ENCODE results near the gene RABGAP1L. TPM values are rescaled to one million over a fixed set of nuclear protein-coding genes. Genes with fewer than 3 reads are reported as not detected.

RABGAP1L gene
- total RNA-seq, 1 donor from 2014 or later: 44.1 TPM

DNA sequence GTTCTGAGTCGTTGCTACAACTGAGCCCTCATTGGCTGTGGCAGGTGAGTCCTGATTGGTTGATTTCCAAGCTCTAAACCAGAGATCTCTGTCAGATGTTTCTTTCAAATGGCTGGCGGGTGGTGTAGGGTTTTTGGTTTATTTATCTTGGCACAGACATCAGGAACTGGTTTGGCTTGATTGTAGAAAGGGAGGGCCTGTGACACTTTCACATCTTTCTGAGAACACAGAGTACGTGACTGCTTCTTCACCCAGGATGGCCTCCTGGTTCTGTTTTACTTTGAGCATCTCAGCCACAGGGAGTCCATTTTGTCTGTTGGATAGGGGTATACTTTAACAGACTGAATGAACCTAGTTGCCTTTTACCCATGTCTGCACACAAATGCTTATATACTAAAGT lies 199.0 kb downstream of the RABGAP1L start:
- no peak for DNase-seq
- TF ChIP-seq, protein P1, sequence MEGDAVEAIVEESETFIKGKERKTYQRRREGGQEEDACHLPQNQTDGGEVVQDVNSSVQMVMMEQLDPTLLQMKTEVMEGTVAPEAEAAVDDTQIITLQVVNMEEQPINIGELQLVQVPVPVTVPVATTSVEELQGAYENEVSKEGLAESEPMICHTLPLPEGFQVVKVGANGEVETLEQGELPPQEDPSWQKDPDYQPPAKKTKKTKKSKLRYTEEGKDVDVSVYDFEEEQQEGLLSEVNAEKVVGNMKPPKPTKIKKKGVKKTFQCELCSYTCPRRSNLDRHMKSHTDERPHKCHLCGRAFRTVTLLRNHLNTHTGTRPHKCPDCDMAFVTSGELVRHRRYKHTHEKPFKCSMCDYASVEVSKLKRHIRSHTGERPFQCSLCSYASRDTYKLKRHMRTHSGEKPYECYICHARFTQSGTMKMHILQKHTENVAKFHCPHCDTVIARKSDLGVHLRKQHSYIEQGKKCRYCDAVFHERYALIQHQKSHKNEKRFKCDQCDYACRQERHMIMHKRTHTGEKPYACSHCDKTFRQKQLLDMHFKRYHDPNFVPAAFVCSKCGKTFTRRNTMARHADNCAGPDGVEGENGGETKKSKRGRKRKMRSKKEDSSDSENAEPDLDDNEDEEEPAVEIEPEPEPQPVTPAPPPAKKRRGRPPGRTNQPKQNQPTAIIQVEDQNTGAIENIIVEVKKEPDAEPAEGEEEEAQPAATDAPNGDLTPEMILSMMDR (IDR thresholded peaks at IDR 0.05; ENCODE audit: partially characterized antibody, unreplicated experiment): no peak
- Mint-ChIP-seq H3K27ac (ENCODE audit: unreplicated experiment) (no peak overlapping the region), H3K36me3 (ENCODE audit: unreplicated experiment) (no peaks in the 10 kb centered on the region), H3K4me1 (ENCODE audit: low read depth, unreplicated experiment) (no peaks in the 10 kb centered on the region), H3K4me3 (ENCODE audit: unreplicated experiment) (no peak overlapping the region), H3K27me3 (ENCODE audit: unreplicated experiment) (no peaks in the 10 kb centered on the region), H3K9me3 (ENCODE audit: unreplicated experiment) (no peaks in the 10 kb centered on the region)

DNA sequence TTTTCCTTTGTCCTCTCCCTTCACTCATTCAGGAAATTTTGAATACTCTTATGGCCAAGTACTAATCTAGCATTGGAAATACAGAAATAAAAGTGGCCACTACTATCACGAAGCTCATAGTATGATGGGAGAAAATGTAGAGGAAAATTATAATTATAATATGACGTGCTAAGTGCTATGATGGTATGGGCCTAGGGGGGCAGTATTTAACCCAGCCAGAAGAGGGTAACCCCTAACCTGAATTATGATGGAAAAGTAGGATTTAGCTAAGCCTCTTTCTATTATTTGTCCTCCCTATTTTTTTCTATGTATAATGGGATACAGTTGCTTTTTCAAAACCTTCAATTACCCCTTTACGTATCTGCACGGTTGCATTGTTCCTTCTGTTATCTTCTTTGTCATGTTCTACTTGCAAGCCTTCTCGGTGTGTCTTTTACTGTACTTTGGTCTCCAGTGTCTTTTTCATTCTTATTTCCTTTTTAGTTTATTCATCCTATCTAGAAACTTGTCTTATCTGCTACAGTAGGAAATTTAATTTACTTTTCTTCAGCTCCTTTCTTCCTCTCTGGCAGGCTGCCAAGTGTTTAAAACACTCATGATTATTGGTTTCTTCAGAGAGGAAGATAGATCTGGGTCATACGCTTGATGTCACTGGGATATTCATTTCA lies 199.6 kb downstream of the RABGAP1L start:
- Mint-ChIP-seq H3K27ac (ENCODE audit: unreplicated experiment) (no peak overlapping the region), H3K4me3 (ENCODE audit: unreplicated experiment) (no peak overlapping the region), H3K9me3 (ENCODE audit: unreplicated experiment) (no peaks in the 10 kb centered on the region), H3K4me1 (ENCODE audit: low read depth, unreplicated experiment) (no peaks in the 10 kb centered on the region), H3K36me3 (ENCODE audit: unreplicated experiment) (no peaks in the 10 kb centered on the region), H3K27me3 (ENCODE audit: unreplicated experiment) (no peaks in the 10 kb centered on the region)
- no peak for DNase-seq
- TF ChIP-seq, protein P1 (IDR thresholded peaks at IDR 0.05; ENCODE audit: partially characterized antibody, unreplicated experiment): no peak

DNA sequence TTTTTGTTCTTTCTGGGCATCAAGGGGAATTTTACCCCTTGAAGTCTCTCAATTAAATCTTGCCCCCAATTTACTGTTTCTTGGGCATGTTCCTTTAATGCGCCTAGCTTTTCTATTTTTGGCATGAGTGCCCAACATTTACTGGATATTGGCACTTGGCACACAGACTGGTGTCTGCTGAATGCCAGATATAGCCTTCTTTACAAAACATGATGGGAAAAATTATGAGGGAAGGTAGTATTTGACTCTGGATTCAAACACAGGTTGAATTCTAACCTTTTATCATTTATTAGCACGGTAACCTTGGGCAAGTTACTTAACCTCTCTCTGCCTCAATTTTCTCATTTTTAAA lies 200.1 kb downstream of the RABGAP1L start:
- no peak for DNase-seq
- H3K4me1 Mint-ChIP-seq (ENCODE audit: low read depth, unreplicated experiment): no peaks in the 10 kb centered on the region
- H3K27me3 Mint-ChIP-seq (ENCODE audit: unreplicated experiment): no peaks in the 10 kb centered on the region
- no peaks in the 10 kb centered on the region for H3K36me3 Mint-ChIP-seq (ENCODE audit: unreplicated experiment)
- no peak overlapping the region for H3K4me3 Mint-ChIP-seq (ENCODE audit: unreplicated experiment)
- no peaks in the 10 kb centered on the region for H3K9me3 Mint-ChIP-seq (ENCODE audit: unreplicated experiment)
- no peak overlapping the region for H3K27ac Mint-ChIP-seq (ENCODE audit: unreplicated experiment)
- TF ChIP-seq, protein P1 (IDR thresholded peaks at IDR 0.05; ENCODE audit: partially characterized antibody, unreplicated experiment): no peak

DNA sequence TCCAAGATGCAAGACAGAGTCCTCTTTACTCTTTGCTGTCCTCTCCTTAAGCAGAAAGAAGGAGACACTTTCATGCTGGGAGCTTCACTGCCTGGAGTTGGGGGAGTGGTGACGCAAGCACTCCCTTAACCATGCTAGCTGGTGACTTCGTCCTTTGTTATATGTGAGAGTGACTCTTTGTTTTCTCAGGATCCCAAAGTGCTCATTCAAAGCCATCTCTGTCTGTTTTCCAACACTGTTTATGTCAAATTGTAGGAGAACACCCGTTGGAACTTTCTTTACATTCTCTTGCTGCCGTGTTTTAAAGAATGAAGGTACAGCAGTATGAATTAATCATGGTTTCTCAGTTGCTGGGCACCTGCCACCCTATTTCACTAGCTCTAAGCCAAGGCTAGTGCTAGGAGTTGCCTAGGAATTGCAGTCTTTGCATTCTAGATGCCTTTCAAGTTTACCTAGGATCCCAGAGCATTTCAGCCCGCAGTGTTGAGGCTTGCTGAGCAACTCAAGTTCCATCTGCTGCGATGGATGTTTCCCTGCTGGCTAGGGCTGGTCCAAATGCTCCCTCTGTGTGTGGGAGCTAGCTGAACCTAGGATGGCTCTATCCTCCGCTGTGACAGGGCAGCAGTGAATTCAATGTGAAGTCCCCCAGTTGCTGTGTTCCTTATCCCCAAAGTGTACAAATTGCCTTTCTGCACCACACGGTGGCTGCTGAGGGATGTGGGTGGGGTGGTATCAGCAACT lies 205.8 kb downstream of the RABGAP1L start:
- peaks cover 2% of the 10 kb centered on the region for H3K9me3 Mint-ChIP-seq (ENCODE audit: unreplicated experiment)
- H3K36me3 Mint-ChIP-seq (ENCODE audit: unreplicated experiment): no peaks in the 10 kb centered on the region
- no peaks in the 10 kb centered on the region for H3K27me3 Mint-ChIP-seq (ENCODE audit: unreplicated experiment)
- TF ChIP-seq, protein P1 (IDR thresholded peaks at IDR 0.05; ENCODE audit: partially characterized antibody, unreplicated experiment): no peak
- no peak overlapping the region for H3K4me3 Mint-ChIP-seq (ENCODE audit: unreplicated experiment)
- H3K4me1 Mint-ChIP-seq (ENCODE audit: low read depth, unreplicated experiment): no peaks in the 10 kb centered on the region
- no peak for DNase-seq
- H3K27ac Mint-ChIP-seq (ENCODE audit: unreplicated experiment): no peak overlapping the region

DNA sequence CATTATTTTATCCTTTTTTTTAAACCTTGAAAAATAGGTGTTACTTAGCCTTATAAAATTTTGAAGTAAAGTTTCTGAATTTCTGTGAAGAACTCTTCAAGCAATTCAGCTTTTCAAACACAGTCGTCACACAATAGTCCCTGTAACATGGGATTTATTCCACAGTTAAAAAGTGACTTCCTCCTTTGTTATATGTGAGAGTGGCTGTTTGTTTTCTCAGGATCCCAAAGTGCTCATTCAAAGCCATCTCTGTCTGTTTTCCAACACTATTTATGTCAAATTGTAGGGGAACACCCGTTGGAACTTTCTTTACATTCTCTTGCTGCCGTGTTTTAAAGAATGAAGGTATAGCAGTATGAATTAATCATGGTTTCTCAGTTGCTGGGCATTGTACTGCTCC lies 207.6 kb downstream of the RABGAP1L start:
- TF ChIP-seq, protein P1 (IDR thresholded peaks at IDR 0.05; ENCODE audit: partially characterized antibody, unreplicated experiment): no peak
- no peaks in the 10 kb centered on the region for H3K4me1 Mint-ChIP-seq (ENCODE audit: low read depth, unreplicated experiment)
- DNase-seq: no peak

More for the DNA sequence above, 207.6 kb downstream of the RABGAP1L start:
- H3K4me3 Mint-ChIP-seq (ENCODE audit: unreplicated experiment): no peak overlapping the region
- no peaks in the 10 kb centered on the region for H3K36me3 Mint-ChIP-seq (ENCODE audit: unreplicated experiment)
- H3K27ac Mint-ChIP-seq (ENCODE audit: unreplicated experiment): no peak overlapping the region
- no peaks in the 10 kb centered on the region for H3K27me3 Mint-ChIP-seq (ENCODE audit: unreplicated experiment)
- peaks cover 2% of the 10 kb centered on the region for H3K9me3 Mint-ChIP-seq (ENCODE audit: unreplicated experiment)

All from glutamatergic neuron (in vitro differentiated cells).